ENCODE results near the gene SIGLEC9. TPM values are rescaled to one million over a fixed set of nuclear protein-coding genes. Genes with fewer than 3 reads are reported as not detected.

Gene SIGLEC9
- total RNA-seq, 4 donors from 2014 or later, result 1.2 to 3.1 (median 1.9) TPM

GRCh38 chr19:51128227-51128626 is 3.5 kb downstream of the SIGLEC9 start:
- Histone ChIP-seq H3K4me1 (peaks cover 0 to 7% of the 10 kb centered on the region in 2 donors), H3K27me3 (peaks cover 5% of the 10 kb centered on the region), H3K4me3 (replicated peaks in 1 of 3) (no peak overlapping the region), H3K27ac (no peak overlapping the region), H3K36me3 (no peaks in the 10 kb centered on the region), H3K9me3 (no peaks in the 10 kb centered on the region)
- TF ChIP-seq POLR2A (IDR thresholded peaks at IDR 0.05) (no peak), CTCF (IDR thresholded peaks at IDR 0.05) (no peak)
- no peak for DNase-seq
- intact Hi-C loops (cut with DNase I), result no loop called here
- 92 to 96% methylated on average over 5 to 7 of the region's 7 CpGs for WGBS, 2 donors

- TF ChIP-seq POLR2A (IDR thresholded peaks at IDR 0.05) (no peak), CTCF (IDR thresholded peaks at IDR 0.05) (no peak)
- Histone ChIP-seq H3K27me3 (peaks cover 5% of the 10 kb centered on the region), H3K27ac (no peak overlapping the region), H3K9me3 (no peaks in the 10 kb centered on the region), H3K36me3 (no peaks in the 10 kb centered on the region), H3K4me1 (peaks cover 0 to 7% of the 10 kb centered on the region in 2 donors), H3K4me3 (replicated peaks in 1 of 3) (no peak overlapping the region)
- intact Hi-C loops (cut with DNase I), result no loop called here
- DNase-seq, result no peak
- WGBS, 2 donors, result 89 to 96% methylated on average over 8 of the region's 8 CpGs
Observed at GRCh38 chr19:51129716-51130115, 5.0 kb downstream of the SIGLEC9 start.

GRCh38 chr19:51131780-51132680 is 7.3 kb downstream of the SIGLEC9 start:
- no peak for TF ChIP-seq POLR2A (IDR thresholded peaks at IDR 0.05)
- TF ChIP-seq CTCF (IDR thresholded peaks at IDR 0.05), result no peak
- Histone ChIP-seq H3K4me1 (peaks cover 0 to 7% of the 10 kb centered on the region in 2 donors), H3K27ac (no peak overlapping the region), H3K27me3 (peaks cover 5% of the 10 kb centered on the region), H3K4me3 (replicated peaks in 1 of 3) (no peak overlapping the region), H3K9me3 (no peaks in the 10 kb centered on the region), H3K36me3 (no peaks in the 10 kb centered on the region)
- DNase-seq, result peak; percentile 23 to 30
- WGBS, 2 donors, result 34 to 40% methylated on average over 23 to 24 of the region's 24 CpGs
- intact Hi-C loops (cut with DNase I), result no loop called here

GRCh38 chr19:51135004-51135403 is 10.3 kb downstream of the SIGLEC9 start:
- intact Hi-C loops (cut with DNase I), result no loop called here

More at GRCh38 chr19:51135004-51135403, 10.3 kb downstream of the SIGLEC9 start:
- Histone ChIP-seq H3K27ac (no peak overlapping the region), H3K4me3 (replicated peaks in 1 of 3) (no peak overlapping the region), H3K4me1 (no peaks in the 10 kb centered on the region), H3K27me3 (peaks cover 5% of the 10 kb centered on the region), H3K36me3 (no peaks in the 10 kb centered on the region), H3K9me3 (no peaks in the 10 kb centered on the region)
- DNase-seq, result no peak
- no peak for TF ChIP-seq CTCF (IDR thresholded peaks at IDR 0.05)
- TF ChIP-seq POLR2A (IDR thresholded peaks at IDR 0.05), result no peak
- WGBS, 2 donors, result 76 to 78% methylated on average over 5 of the region's 5 CpGs
